HG03280 (cell line): ENCODE results near the gene BANP.
"Not testable (repeated sequence)": the region's sequence is repeated elsewhere in the genome, so short reads cannot be mapped to it uniquely, and the experiment has no call there.

Experiments used
- ATAC-seq: cut with Tn5 transposase; IDR thresholded peaks from one replicate; pipeline ENCODE4 v1.9.1; 2021; ENCODE audit warnings: mild to moderate bottlenecking, moderate library complexity; ENCODE audit not compliant: unreplicated experiment

Gene BANP

GRCh38 chr16:88043208-88043910 is 92.1 kb downstream of the BANP start:
- not testable (repeated sequence) for ATAC-seq

- ATAC-seq: peak; percentile 62
Observed at GRCh38 chr16:88044121-88044581, 92.9 kb downstream of the BANP start.

DNA sequence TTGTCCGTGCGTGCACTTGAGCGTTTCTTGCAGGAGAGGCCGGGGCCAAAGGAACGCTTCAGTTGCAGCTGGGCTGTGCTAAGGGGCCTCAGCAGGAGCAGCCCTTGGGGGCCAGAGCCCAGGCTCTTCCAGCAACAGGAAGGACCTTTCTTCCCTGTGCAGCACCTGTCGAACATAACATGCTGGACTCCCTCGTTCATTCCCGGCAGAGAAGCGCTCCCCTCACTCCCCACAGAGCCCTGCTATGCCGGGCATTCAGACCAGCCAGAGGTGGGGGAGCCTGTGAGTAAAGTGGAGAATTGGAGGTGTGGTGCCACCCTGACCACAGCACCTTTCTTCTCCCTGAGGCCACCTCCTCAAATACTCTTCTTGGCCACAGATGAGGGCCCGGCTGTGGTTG is 94.1 kb downstream of the BANP start:
- ATAC-seq: not testable (repeated sequence)

GRCh38 chr16:88045820-88046303 is 94.6 kb downstream of the BANP start:
- ATAC-seq: peak; percentile 79

- no peak for ATAC-seq
Observed at GRCh38 chr16:88047462-88047861, 96.2 kb downstream of the BANP start.

DNA sequence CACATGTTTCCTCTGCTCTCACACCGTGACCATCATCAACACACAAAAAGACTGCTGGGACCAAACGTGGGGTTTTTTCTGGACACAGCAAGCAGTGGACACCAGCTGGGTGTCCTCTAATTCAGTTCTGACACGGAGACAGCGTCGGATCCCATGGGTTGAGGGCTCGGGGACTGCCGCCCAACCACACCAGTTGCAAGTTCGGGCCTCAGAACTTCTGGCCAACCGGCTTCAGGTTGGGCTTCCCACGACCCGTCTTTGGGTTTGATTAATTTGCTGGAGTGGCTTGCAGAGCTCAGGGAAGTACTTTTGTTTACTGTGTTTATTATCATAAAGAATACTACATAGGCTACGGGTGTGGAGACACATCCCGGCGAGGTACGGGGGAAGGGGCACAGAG is 97.8 kb downstream of the BANP start:
- ATAC-seq: no peak

GRCh38 chr16:88049561-88050545 is 98.6 kb downstream of the BANP start:
- no peak for ATAC-seq

DNA sequence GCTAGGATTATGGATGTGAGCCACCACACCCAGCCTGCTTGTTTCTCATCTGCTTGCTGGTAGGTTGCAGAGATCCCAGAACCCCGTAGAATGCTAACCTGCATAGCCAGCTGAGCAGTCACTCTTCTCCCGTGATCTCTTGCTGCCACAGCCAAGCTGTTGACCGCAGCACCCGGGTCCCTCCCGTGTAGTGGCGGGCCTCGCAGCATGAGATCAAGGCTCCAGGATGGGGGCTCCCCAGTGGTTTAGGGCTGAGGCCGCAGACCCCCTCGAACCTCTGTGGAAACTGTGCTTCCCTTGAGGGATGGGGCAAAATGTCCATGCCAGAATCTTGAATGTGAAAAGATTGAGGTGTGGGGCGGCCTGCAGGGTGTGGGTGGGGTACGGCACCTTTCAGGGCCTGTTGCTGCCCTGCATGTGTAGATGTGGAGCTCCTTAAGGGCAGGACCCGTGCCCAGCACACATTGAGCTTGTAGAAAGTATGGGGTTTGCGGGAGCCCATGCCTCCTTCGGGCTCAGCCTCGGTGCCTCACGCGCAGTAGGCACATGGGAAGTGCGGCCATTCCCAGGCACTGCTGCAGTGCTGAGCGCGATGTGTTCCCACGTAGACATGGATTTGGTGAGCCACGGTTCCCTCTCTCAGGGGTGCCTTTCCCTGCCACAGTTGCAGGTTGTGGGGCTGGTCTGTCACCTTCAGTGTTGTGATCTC is 99.9 kb downstream of the BANP start:
- ATAC-seq: no peak

- no peak for ATAC-seq
Observed at GRCh38 chr16:88052661-88053060, 101.4 kb downstream of the BANP start.

GRCh38 chr16:88053479-88053878 is 102.2 kb downstream of the BANP start:
- ATAC-seq: not testable (repeated sequence)

GRCh38 chr16:88055356-88055755 is 104.1 kb downstream of the BANP start:
- ATAC-seq: no peak

- no peak for ATAC-seq
Observed at GRCh38 chr16:88056212-88056611, 105.0 kb downstream of the BANP start.

- no peak for ATAC-seq
Observed at GRCh38 chr16:88057656-88058055, 106.4 kb downstream of the BANP start.

- ATAC-seq: no peak
Observed at GRCh38 chr16:88058136-88058535, 106.9 kb downstream of the BANP start.

DNA sequence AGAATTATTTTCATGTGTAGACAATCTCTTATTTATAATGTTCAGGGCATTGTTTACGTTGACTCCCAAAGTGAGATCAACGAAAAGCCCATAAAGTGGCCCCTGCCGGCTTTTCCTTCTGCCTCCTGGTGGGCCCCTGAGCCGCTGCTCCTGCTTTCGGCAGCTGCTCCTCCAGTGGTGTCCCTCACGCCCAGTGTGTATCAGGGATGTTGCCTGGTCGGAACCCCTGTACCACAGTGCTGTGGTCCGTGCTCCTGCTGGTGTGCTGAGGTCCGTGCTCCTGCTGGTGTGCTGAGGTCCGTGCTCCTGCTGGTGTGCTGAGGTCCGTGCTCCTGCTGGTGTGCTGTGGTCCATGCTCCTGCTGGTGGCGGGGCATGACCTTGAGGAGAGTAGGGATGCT is 107.6 kb downstream of the BANP start:
- no peak for ATAC-seq

- no peak for ATAC-seq
Observed at GRCh38 chr16:88059701-88060386, 108.6 kb downstream of the BANP start.

- no peak for ATAC-seq
Observed at GRCh38 chr16:88060524-88061219, 109.4 kb downstream of the BANP start.

GRCh38 chr16:88061346-88062110 is 110.3 kb downstream of the BANP start:
- ATAC-seq: no peak
